GM18867 (cell line): ENCODE measurements around the gene QSOX2.
A peak's percentile ranks its signal among the peaks of the same experiment; 100 is the strongest.

ENCODE experiments used
- ATAC-seq: cut with Tn5 transposase; IDR thresholded peaks from one replicate; pipeline ENCODE4 v1.9.1; 2021; ENCODE audit warnings: mild to moderate bottlenecking, moderate library complexity; ENCODE audit not compliant: unreplicated experiment

The QSOX2 gene

DNA sequence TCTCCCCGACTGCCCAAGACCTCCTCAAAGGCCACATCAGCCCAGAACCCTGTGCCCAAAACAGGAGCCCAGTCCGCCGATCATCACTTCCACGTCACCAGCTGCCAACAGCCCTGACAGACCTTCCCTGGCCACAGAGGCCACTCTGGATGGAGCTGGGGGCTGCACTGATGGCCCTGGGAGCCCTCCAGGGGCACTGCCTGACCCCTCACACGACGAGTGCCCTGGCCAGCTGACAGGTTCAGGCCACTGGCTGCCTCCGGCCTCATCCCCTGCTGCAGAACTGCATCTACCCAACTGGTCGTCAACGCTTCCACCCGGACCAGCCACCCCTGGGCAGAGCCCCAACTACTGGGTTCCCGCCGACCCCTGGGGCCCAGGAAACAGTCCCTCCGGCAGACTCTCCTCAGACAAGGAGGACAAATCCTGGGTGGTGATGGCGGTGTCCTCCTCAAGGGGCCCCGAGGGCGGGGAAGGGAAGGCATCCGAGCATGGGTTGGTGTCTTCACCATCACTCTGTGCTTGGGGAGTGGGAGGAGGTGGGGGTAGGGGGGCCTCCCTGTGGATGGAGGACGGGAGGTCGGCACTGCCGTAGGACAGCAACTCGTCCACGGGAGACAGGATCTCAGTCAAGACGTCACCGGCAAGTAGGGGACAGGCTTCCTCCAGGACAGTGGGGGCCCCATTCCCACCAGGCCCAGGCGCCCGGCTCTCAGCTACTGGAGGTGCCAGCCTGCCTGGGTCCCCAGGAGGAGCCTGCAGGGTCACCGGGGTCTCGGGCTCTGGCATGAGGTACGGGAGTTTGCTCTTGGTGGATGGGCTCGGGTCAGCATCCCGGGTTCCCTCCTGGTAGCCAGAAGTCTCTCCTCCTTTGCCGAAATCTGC, 7.9 kb upstream of the QSOX2 start:
- no peak for ATAC-seq

DNA sequence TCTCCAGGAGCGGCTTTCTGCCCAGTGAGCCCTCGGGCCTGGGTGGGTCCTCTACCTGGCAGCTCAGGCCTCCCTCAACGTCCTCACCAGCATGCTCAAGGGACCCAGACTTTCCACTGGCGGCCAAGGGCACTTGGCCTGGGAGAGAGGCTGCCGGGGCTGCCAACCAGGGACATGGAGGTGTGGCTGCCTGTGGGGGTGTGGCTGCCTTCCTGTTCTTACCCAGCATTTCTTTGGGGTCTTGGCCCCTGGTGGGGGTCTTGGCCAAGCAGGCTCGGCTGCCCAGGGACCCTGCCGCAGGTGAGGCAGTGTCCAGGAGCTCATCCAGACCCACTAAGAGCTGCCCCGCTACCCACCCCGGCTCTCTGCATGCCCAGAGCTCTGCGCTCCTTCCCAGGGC, 7.2 kb upstream of the QSOX2 start:
- ATAC-seq: no peak

DNA sequence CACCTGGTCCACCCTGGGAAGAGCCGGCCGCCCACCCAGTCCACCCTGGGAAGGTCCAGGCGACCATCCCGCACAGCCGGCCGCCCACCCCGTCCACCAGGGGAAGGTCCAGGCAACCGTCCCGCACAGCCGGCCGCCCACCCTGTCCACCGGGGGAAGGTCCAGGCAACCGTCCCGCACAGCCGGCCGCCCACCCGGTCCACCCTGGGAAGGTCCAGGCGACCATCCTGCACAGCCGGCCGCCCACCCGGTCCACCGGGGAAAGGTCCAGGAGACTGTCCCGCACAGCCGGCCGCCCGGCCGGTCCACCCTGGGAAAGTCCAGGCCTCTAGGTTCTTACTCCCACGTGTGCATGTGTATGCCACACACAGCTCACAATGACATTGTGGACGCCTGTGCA, 6.7 kb upstream of the QSOX2 start:
- no peak for ATAC-seq

DNA sequence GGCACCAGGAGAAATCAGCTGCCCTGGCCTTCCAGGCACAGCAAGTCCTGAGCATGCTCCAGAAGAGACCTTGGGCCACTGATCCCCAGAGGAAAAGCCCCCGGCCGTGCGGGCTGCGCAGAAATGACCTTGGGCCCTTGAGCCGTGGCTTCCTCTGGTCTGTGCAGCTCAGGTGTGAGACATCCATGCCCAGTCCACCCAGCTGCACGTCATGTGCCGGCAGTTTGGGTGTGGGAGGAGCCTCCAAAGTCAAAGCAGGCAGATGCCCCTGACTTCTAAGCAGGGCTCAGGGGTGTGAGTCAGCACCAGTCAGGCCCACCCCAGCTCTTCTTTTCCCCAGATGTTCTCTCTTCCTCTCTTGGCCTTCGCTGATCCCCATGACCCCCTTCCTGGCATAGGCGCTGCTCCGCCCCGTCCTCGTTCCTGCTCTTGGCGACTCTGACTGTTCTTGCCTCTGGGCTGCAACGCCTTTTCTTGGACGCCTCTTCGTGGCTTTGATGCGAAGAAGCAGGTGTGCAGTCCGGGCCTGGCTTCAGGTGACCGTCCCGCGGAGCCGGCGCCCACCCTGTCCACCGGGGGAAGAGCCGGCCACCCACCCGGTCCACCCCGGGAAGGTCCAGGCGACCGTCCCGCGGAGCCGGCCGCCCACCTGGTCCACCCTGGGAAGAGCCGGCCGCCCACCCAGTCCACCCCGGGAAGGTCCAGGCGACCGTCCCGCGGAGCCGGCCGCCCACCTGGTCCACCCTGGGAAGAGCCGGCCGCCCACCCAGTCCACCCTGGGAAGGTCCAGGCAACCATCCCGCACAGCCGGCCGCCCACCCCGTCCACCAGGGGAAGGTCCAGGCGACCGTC, 5.9 kb upstream of the QSOX2 start:
- no peak for ATAC-seq

DNA sequence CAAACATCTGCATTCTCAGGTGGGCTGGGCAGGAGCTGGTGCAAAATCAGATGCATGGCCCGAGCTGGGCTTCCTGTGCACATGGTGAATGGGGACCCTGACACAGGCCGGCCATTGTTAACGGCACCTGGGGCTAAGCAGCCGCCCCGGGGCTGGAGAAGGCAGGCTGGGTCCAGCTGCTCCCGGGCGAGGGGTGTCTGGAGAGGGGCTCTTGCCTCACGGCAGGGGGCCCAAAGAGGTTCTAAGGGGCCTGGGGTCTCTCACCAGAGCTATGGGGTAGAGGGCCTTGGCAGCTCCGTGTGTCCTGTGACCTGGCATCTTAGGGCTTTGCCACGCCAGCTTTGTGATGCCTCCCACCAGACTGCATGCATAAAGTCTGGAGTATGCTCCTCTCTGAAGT, 5.1 kb upstream of the QSOX2 start:
- no peak for ATAC-seq

DNA sequence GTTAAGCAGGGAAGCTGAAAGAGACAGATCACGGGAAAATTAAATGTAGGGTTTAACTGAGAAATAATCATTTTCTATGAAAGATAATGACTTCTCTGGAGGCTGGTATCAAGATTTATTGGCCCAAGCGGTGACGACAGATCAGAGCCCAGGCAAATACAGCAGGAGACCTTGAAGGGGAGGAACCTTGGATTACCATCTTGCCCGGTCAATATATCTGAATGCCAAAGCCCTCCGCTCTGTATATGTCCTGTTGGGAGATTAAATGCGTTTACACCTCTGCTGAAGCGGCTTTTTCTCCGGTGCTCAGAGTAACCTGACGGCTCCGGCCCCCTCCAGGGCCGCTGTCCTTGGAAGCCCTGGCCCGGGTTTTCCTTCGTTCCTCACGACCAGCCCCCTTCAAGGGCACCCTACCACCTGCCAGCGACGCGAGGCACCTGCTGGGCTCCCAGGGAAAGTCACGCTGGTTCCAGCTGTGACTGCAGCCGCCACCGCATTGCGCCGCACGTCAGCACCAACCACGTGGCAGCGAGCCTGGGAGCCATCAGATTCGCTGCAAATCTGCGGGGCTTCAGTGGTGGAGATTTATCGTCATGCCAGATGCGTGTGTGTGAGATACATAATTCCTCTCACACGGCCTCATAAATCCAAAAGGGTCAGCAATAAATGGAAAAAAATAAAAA, 4.4 kb upstream of the QSOX2 start:
- no peak for ATAC-seq

DNA sequence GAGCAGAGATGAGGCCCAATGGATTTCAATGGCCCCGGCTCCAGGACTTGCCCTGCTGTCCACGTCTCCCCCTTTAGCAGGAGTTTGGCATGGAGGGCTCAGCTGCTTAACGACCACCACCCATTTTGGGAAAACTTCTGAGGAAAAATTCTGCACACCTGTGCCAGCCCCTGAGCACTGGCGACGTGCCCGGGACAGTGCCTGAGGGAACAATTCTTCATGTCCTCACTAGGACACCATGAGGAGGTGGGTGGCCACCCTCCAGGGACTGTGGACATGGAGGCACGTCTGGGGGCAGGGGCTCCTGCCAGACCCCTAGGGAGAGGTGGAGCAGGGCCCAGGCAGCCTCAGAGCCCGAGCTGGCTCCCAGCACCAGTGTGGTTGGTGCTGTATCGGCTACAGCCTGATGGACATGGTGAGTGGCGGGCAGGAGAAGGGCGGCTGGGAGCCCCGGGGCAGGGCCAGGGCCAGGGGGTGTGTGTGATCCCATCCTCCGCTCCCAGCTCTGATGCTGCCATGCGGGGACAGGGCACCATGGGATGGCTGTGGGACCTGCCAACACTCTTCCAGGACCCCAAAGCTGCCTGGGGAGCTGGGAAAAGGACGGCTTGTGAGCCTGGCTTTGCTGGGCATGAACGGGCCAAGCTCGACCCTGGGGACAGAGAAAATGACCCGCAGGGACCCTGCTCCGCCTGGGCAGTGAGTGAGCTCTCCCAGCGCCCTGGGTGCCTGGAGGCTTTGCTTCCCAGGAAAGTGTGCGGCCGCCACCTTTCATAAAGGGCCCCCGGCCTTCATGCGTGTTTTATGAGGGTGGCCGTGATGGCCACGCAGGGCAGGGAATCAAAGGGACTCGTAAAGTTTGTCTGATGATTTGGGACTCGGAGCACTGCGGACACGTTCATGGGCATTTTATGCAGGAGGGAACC, 3.6 kb upstream of the QSOX2 start:
- ATAC-seq: no peak

DNA sequence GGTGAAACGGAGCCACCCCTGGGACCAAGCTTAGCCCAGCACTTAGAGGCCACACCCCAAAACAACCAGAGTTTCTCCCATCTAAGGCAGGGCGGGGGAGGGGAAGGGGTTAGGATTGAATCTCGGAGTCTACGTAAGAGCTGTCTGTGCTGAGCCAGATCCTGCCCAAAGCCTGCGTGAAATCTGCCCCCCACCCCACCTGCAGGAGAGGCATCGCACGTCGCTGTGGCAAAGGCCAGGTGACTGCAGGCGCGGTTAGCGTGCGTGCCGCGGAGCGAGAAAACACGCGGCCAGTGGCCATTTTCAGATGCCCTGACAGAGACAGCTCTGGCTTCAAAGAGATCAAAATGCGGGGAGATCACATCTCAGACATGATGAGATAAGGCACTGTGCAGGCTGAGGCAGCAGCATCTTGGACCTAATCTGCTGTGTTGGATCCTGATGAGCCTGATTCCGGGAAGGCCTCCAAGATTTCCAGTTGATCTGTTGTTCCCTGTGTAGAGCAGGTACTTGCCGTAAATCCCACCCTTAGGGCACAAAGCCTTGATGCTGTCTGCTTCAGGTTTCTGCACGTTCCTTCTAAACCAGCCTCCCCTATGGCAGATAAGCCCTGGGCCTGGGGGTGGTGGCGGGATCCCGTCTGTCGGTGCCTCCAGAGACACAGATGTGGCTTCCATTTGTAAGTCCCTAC, 2.5 kb upstream of the QSOX2 start:
- ATAC-seq: no peak

DNA sequence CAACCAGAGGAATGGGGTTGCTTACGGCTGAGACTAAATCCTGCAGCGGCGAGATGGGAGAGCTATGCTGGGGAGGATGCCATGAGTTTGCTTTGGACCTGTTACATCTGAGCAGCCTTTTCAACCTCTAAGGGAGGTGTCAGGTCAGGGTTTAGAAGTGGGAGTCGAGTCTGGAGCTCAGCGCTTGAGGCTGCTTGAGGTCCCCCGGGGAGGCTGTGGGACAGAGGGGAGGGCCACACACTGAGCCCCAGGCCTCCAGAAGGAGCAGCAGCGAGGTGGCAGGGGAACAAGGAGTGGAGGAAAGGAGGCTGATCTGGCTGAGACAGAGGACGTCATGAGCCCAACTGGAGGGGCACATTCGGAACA, 1.9 kb upstream of the QSOX2 start:
- ATAC-seq: no peak

DNA sequence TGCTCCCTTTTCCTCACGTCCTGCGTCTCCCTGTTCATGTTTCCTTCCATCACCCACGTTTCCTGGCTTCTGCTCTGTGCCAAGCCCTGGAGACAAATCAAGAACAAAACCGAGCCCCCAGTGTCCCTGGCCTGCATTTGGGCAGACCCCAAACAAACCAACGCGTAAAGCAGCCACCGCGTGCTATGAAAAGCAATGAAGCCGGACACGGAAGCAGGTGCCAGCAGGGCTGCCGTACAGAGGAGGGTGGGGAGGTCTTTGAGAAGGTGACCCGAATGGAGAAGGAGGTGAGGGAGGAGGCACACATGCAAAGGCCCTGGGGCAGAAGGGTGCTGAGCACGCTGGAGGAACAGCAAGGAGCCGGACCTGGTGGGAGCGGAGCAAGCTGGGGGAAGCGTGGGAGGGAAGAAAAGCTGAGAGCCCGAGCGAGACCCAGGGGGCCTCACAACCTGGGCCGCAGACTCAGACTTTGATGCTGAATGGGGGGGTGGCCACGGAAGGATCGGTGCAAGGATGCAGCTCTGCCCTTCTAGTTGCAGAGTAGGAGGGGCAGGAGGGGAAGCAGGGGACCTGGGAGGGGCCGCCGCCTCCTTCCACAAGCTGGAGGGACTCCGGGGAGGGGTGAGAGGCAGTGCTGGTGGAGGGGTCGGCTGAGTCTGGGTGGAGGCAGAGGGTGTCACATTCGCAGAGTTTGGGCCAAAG, 1.4 kb upstream of the QSOX2 start:
- no peak for ATAC-seq

DNA sequence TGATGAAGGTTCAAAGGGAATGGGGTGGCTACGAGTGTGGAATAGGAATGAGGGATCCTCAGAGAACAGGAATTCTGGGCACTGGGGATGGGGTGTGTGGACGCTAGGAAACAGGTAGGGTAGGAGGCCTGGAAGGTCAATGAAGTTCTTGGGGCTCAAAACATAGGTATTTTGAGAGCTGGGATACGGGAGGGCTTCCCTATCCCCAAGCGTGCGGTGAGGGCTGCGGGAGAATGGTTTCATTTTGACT, 718 bp downstream of the QSOX2 start:
- ATAC-seq: peak; percentile 1

DNA sequence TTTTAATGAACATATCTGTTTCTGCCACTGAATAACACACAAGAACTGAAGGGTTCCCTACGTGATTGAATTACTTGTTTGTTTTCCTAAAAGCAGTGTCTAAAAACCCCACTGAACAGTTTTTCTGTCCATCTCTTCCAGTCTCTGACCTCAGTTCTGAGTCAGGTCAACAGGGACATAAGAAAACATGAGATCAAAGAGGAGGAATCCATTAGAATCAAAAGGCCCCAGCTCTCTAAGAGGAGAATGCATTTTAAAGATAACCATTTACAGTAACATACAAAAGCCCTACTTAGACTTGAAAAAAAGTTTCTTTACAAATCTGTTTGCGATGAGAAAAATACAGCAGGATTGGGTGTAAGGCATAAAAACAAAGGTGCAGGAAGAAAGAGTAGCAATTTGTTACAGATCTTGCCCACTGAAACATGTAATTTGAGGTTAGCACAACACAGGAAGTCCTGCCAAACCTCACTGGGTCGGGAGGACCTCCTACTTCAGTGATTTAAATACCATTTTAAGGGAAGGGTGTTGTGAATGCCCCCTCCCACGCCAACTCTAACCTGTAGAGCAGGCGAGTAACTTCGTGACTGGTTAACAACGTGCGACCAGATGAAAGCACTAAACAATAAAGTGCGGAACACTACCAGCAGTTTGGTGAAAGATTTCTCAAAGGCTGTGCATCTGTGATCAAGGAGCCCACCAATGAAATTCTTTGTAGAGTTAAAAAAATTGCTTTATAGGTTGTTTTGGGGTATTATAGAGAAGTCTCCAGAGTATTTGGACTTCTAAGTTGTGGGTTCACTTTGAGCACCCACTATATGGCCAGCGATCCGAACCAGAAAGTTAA, 1.3 kb downstream of the QSOX2 start:
- ATAC-seq: no peak

DNA sequence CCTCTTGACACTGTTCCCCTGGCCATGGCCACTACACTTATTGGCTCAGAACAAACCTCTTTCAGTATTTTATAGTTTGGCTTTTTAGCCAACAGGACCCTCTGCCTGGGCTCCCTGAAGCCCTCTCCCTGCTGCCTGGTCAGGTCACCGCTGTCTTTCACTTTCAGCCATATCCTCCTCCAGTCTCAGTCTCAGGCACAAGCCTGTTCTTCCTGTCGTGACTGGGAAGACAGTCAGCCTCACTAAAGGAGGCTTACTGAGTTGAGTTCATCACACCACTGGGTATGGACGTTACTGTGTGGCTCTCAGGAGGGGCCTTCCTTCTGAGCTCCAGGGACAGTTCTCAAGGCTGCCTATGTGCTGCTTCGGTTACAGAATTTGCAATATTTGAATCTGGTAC, 2.0 kb downstream of the QSOX2 start:
- no peak for ATAC-seq

DNA sequence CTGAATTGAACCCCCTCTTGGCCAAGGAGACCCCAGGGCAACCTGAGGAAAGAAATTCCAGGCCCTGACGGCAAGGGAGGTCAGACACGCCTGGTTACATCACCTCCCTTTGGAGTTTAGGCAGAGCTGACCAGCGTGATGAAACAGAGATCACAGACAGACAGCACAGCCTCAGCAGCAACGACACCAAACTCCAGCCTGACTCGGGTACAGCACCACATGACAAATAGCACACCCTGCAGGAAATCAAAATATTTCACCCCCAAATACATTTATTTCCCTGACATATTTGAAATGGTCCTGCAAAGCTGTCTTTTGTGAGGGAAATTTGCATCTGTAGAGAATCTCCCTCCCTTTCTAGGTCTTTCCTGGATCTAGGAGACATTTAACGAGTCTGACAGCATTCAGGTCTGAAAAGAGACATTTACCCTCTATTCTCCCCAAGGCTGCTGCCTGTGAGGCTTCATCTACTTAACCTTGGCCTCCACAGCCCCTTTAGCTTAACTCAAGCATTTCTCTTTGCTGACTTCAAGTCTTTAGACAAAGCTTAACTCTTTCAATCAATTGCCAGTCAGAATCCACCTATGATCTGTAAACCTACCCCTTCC, 2.6 kb downstream of the QSOX2 start:
- no peak for ATAC-seq

DNA sequence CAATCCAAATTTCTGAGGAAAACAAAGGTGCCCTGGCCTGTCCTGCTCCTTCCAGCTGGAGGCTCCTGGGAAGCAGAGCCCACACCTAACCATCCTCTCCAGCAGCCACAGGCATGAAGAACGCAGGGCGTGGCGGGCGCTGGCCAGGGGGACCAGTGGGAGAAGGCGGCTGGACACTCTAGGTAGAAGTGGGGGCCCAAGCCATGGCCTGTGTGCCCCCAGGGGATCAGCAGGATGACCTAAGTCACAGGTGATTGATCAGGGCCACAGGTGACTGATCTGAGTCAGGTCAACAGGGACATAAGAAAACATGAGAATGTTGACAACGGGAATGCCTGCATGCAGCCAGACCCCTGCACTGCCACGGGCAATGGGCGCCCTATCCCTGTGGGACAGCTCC, 3.4 kb downstream of the QSOX2 start:
- no peak for ATAC-seq

DNA sequence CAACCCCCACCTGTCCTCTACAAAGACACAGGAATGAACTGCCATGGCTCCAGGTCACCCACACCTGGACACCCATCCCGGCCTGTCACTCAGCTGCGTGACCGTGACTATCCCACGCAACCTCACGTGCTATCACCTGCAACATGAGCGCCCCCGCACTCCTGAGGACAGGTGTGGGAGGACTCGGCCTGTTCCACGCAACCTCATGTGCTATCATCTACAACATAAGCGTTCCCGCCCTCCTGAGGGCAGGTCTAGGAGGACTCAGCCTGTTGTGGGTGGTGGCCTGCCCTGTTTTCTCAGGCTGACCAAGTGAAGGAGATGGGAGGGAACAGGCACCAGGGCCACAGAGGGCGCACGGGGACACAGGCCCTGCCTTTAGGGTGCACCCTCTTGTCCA, 4.1 kb downstream of the QSOX2 start:
- no peak for ATAC-seq

DNA sequence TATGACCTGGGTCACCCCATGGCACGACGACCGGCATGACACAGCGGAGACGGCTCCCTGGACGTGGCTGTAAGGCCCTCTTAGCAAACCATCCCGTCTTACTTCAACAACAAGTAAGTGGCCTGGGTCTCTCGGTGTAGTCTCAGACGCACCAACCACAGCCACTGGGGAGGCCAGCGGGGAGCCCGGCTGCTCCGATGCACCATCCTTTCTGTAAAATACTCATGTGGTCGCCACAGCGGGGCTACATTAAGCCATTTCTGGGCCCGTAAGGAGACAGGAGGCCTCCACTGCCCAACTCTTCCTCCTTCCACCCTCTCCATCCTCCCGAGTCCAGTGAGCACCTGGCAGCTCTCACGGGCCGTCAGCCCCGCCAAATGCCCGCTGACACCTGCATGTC, 4.7 kb downstream of the QSOX2 start:
- no peak for ATAC-seq

DNA sequence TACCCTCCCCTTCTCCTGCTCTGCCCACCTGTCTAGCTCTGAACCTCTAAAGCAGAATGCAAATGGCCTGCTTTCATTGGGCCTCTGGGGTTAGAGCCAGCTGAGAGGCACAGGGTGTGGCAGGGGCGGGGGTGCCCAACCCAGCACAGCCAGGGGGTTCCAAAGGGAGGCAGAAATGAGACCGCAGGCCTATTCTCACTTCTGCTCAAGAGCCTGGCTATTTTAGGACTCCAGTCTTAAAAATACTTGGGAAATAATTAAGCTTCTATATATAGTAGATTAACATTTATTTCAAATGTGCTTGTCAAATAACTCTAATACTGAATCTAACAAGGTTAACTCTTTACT, 5.7 kb downstream of the QSOX2 start:
- no peak for ATAC-seq
